ENCODE results near the gene SNRPA.
"Not testable (repeated sequence)": the region's sequence is repeated elsewhere in the genome, so short reads cannot be mapped to it uniquely, and the experiment has no call there.

Gene SNRPA

GRCh38 chr19:40811478-40812341 is 60.7 kb downstream of the SNRPA start:
- no peak for TF ChIP-seq ZNF274 (IDR thresholded peaks at IDR 0.05; ENCODE audit: low read depth, low read length)
- H3K4me3 ChIP-seq (ENCODE audit: low read length): no peak overlapping the region; the same call in 1 of the 2 replicates

GRCh38 chr19:40812571-40812970 is 61.6 kb downstream of the SNRPA start:
- H3K4me3 ChIP-seq (ENCODE audit: low read length): not testable (repeated sequence)

GRCh38 chr19:40813182-40813581 is 62.2 kb downstream of the SNRPA start:
- TF ChIP-seq ZNF274 (IDR thresholded peaks at IDR 0.05; ENCODE audit: low read depth, low read length): no peak
- H3K4me3 ChIP-seq (ENCODE audit: low read length): no peak overlapping the region

All from GM08714 (cell line).